ENCODE data around the gene ZNF597. TPM values are rescaled to one million over a fixed set of nuclear protein-coding genes. Genes with fewer than 3 reads are reported as not detected.

Gene ZNF597
- total RNA-seq, 1 donor: 2.9 TPM

- no peaks in the 10 kb centered on the region for H3K9me3 ChIP-seq (ENCODE audit: low read depth, low read length)
- peaks cover 45% of the 10 kb centered on the region for H4K20me1 ChIP-seq (ENCODE audit: insufficient read depth, low read length)
- H3K27ac ChIP-seq (ENCODE audit: low read depth, low read length): peak overlapping the region; percentile 85
- H3K27me3 ChIP-seq (ENCODE audit: insufficient read depth, low read length): no peaks in the 10 kb centered on the region
- peak; percentile 88 for DNase-seq (ENCODE audit: insufficient read length, low spot score, missing footprints)
- peaks cover 58% of the 10 kb centered on the region for H3K79me2 ChIP-seq (ENCODE audit: insufficient read depth, low read length)
- TF ChIP-seq, protein P1, sequence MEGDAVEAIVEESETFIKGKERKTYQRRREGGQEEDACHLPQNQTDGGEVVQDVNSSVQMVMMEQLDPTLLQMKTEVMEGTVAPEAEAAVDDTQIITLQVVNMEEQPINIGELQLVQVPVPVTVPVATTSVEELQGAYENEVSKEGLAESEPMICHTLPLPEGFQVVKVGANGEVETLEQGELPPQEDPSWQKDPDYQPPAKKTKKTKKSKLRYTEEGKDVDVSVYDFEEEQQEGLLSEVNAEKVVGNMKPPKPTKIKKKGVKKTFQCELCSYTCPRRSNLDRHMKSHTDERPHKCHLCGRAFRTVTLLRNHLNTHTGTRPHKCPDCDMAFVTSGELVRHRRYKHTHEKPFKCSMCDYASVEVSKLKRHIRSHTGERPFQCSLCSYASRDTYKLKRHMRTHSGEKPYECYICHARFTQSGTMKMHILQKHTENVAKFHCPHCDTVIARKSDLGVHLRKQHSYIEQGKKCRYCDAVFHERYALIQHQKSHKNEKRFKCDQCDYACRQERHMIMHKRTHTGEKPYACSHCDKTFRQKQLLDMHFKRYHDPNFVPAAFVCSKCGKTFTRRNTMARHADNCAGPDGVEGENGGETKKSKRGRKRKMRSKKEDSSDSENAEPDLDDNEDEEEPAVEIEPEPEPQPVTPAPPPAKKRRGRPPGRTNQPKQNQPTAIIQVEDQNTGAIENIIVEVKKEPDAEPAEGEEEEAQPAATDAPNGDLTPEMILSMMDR (IDR thresholded peaks at IDR 0.05; ENCODE audit: extremely low read depth, low read depth, low read length): no peak
- H2AFZ ChIP-seq (ENCODE audit: low read length): peak overlapping the region; percentile 84
- H3K4me2 ChIP-seq (ENCODE audit: insufficient read depth, low read length): peak overlapping the region; percentile 96
- no peaks in the 10 kb centered on the region for H3K36me3 ChIP-seq (ENCODE audit: insufficient read depth, low read length)
- peaks cover 20% of the 10 kb centered on the region for H3K4me1 ChIP-seq (ENCODE audit: insufficient read depth, low read length)
- peak overlapping the region; percentile 95 for H3K4me3 ChIP-seq (ENCODE audit: insufficient read depth, low read length)
Measured at GRCh38 chr16:3458278-3458851, 15.1 kb upstream of the ZNF597 start.

GRCh38 chr16:3457434-3458252, 14.3 kb upstream of the ZNF597 start:
- TF ChIP-seq, protein P1 (IDR thresholded peaks at IDR 0.05; ENCODE audit: extremely low read depth, low read depth, low read length): peak; percentile 34
- no peaks in the 10 kb centered on the region for H3K9me3 ChIP-seq (ENCODE audit: low read depth, low read length)
- H2AFZ ChIP-seq (ENCODE audit: low read length): peak overlapping the region; percentile 88
- H3K36me3 ChIP-seq (ENCODE audit: insufficient read depth, low read length): no peaks in the 10 kb centered on the region
- H4K20me1 ChIP-seq (ENCODE audit: insufficient read depth, low read length): peaks cover 38% of the 10 kb centered on the region
- H3K79me2 ChIP-seq (ENCODE audit: insufficient read depth, low read length): peaks cover 51% of the 10 kb centered on the region
- peak overlapping the region; percentile 91 for H3K27ac ChIP-seq (ENCODE audit: low read depth, low read length)
- H3K4me2 ChIP-seq (ENCODE audit: insufficient read depth, low read length): peak overlapping the region; percentile 96
- peaks cover 20% of the 10 kb centered on the region for H3K4me1 ChIP-seq (ENCODE audit: insufficient read depth, low read length)
- H3K4me3 ChIP-seq (ENCODE audit: insufficient read depth, low read length): peak overlapping the region; percentile 95
- no peaks in the 10 kb centered on the region for H3K27me3 ChIP-seq (ENCODE audit: insufficient read depth, low read length)
- DNase-seq (ENCODE audit: insufficient read length, low spot score, missing footprints): peak; percentile 100

DNA sequence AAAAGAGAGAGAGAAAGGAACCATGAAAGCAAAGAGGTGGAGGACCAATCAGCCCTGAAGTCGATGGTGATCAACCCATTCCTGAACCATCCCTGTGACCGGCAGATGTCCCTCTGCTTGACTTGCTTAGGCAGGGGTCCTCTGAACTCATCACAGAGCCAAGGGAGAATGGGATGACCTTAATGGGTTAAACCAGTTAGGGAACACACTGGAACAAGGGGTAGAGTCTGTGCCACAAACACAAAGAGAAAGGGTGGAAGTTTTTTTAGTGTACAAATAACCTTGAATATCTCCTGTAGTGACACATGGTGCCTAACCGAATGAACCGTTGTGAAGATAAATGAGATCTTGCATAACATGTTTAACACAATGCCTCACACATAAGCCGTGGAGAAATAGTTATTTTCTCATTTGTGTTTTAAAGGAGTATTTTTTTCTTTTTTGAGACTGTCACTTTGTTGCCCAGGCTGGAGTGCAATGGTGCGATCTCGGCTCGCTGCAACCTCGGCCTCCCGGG, 11.4 kb upstream of the ZNF597 start:
- H3K4me1 ChIP-seq (ENCODE audit: insufficient read depth, low read length): peaks cover 16% of the 10 kb centered on the region
- H3K4me3 ChIP-seq (ENCODE audit: insufficient read depth, low read length): no peak overlapping the region
- H3K9me3 ChIP-seq (ENCODE audit: low read depth, low read length): no peaks in the 10 kb centered on the region
- peaks cover 12% of the 10 kb centered on the region for H4K20me1 ChIP-seq (ENCODE audit: insufficient read depth, low read length)
- H3K27me3 ChIP-seq (ENCODE audit: insufficient read depth, low read length): no peaks in the 10 kb centered on the region
- H2AFZ ChIP-seq (ENCODE audit: low read length): no peak overlapping the region
- H3K79me2 ChIP-seq (ENCODE audit: insufficient read depth, low read length): peaks cover 22% of the 10 kb centered on the region
- H3K4me2 ChIP-seq (ENCODE audit: insufficient read depth, low read length): no peak overlapping the region
- peaks cover 4% of the 10 kb centered on the region for H3K36me3 ChIP-seq (ENCODE audit: insufficient read depth, low read length)
- DNase-seq (ENCODE audit: insufficient read length, low spot score, missing footprints): no peak
- TF ChIP-seq, protein P1 (IDR thresholded peaks at IDR 0.05; ENCODE audit: extremely low read depth, low read depth, low read length): no peak
- H3K27ac ChIP-seq (ENCODE audit: low read depth, low read length): no peak overlapping the region

GRCh38 chr16:3454093-3454492, 10.8 kb upstream of the ZNF597 start:
- peak; percentile 42 for DNase-seq (ENCODE audit: insufficient read length, low spot score, missing footprints)
- Histone ChIP-seq H3K4me2 (ENCODE audit: insufficient read depth, low read length) (no peak overlapping the region), H3K27ac (ENCODE audit: low read depth, low read length) (no peak overlapping the region), H2AFZ (ENCODE audit: low read length) (no peak overlapping the region), H3K4me3 (ENCODE audit: insufficient read depth, low read length) (no peak overlapping the region), H3K36me3 (ENCODE audit: insufficient read depth, low read length) (peaks cover 4% of the 10 kb centered on the region), H4K20me1 (ENCODE audit: insufficient read depth, low read length) (peaks cover 6% of the 10 kb centered on the region), H3K27me3 (ENCODE audit: insufficient read depth, low read length) (no peaks in the 10 kb centered on the region), H3K79me2 (ENCODE audit: insufficient read depth, low read length) (peaks cover 16% of the 10 kb centered on the region), H3K9me3 (ENCODE audit: low read depth, low read length) (no peaks in the 10 kb centered on the region), H3K4me1 (ENCODE audit: insufficient read depth, low read length) (peaks cover 10% of the 10 kb centered on the region)
- TF ChIP-seq, protein P1 (IDR thresholded peaks at IDR 0.05; ENCODE audit: extremely low read depth, low read depth, low read length): no peak

All from osteoblast (primary cell).